SK-N-SH treated with all-trans-retinoic acid at 6 μM for 48 hours (cell line): ENCODE measurements around the gene YAF2.

Experiments used
- ATAC-seq: fragments of 200-7000 bp; cut with Tn5 transposase; 3 replicates; pipeline ENCODE4 v1.9.1; 2020; ENCODE audit warnings: mild to moderate bottlenecking, moderate library complexity
- ARNTL ChIP-seq: fragments of 450-650 bp; formaldehyde crosslinking; IDR thresholded peaks from 2 replicates; pipeline ENCODE4 v1.5.0; 2020; ENCODE audit warnings: low read depth, mild to moderate bottlenecking, moderate library complexity, borderline replicate concordance
- CREB5 ChIP-seq: fragments of 250-450 bp; sonication (Bioruptor Pico); IDR thresholded peaks from 2 replicates; pipeline ENCODE4 v1.5.1; 2020; ENCODE audit warnings: low read depth, mild to moderate bottlenecking, moderate library complexity
- CSDC2 ChIP-seq: fragments of 250-450 bp; sonication (Bioruptor Pico); IDR thresholded peaks from 2 replicates; pipeline ENCODE4 v1.5.0; 2020; ENCODE audit warnings: mild to moderate bottlenecking, moderate library complexity
- ESRRG ChIP-seq: fragments of 250-450 bp; sonication (Bioruptor Pico); IDR thresholded peaks from 2 replicates; pipeline ENCODE4 v1.6.1; 2021; ENCODE audit warnings: mild to moderate bottlenecking
- GLIS3 ChIP-seq: fragments of 250-450 bp; sonication (Bioruptor Pico); IDR thresholded peaks from 2 replicates; pipeline ENCODE4 v1.5.0; 2020; ENCODE audit warnings: mild to moderate bottlenecking, moderate library complexity
- ISL1 ChIP-seq: fragments of 250-450 bp; sonication (Bioruptor Pico); IDR thresholded peaks from 2 replicates; pipeline ENCODE4 v2.1.2; 2022; ENCODE audit warnings: mild to moderate bottlenecking, moderate library complexity
- OSR1 ChIP-seq: fragments of 250-450 bp; sonication (Bioruptor Pico); IDR thresholded peaks from 2 replicates; pipeline ENCODE4 v1.8.0; 2022; ENCODE audit warnings: moderate library complexity, mild to moderate bottlenecking, inconsistent platforms
- PATZ1 ChIP-seq: fragments of 250-450 bp; sonication (Bioruptor Pico); IDR thresholded peaks from 2 replicates; pipeline ENCODE4 v1.8.0; 2020; ENCODE audit warnings: mild to moderate bottlenecking, moderate library complexity, borderline replicate concordance
- PPARA ChIP-seq: fragments of 250-450 bp; sonication (Bioruptor Pico); IDR thresholded peaks from 2 replicates; pipeline ENCODE4 v1.5.0; 2020; ENCODE audit warnings: mild to moderate bottlenecking, borderline replicate concordance
- SNAI2 ChIP-seq: fragments of 250-450 bp; sonication (Bioruptor Pico); IDR thresholded peaks from 2 replicates; pipeline ENCODE4 v1.5.0; 2020; ENCODE audit warnings: mild to moderate bottlenecking, moderate library complexity
- TOX ChIP-seq: fragments of 250-450 bp; sonication (Bioruptor Pico); IDR thresholded peaks from 2 replicates; pipeline ENCODE4 v1.8.0; 2021; ENCODE audit warnings: mild to moderate bottlenecking, moderate library complexity, borderline replicate concordance
- TSHZ2 ChIP-seq: fragments of 250-450 bp; sonication (Bioruptor Pico); IDR thresholded peaks from 2 replicates; pipeline ENCODE4 v1.5.0; 2020; ENCODE audit warnings: mild to moderate bottlenecking, moderate library complexity
- ZC3H10 ChIP-seq: fragments of 250-450 bp; sonication (Bioruptor Pico); IDR thresholded peaks from 2 replicates; pipeline ENCODE4 v1.5.1; 2021; ENCODE audit warnings: mild to moderate bottlenecking, moderate library complexity
- ZFP30 ChIP-seq: fragments of 450-650 bp; formaldehyde crosslinking; IDR thresholded peaks from 2 replicates; pipeline ENCODE4 v1.5.0; 2022; ENCODE audit warnings: mild to moderate bottlenecking, moderate library complexity
- ZNF70 ChIP-seq: fragments of 450-650 bp; formaldehyde crosslinking; IDR thresholded peaks from 2 replicates; pipeline ENCODE4 v1.5.0; 2020; ENCODE audit warnings: mild to moderate bottlenecking, moderate library complexity
- ZNF8 ChIP-seq: fragments of 450-650 bp; formaldehyde crosslinking; IDR thresholded peaks from 2 replicates; pipeline ENCODE4 v1.5.0; 2020; ENCODE audit warnings: mild to moderate bottlenecking, moderate library complexity
- TF ChIP-seq, protein P1 (sequence below): fragments of 250-450 bp; sonication (Bioruptor Pico); IDR thresholded peaks from 2 replicates; pipeline ENCODE4 v1.5.1; 2021; ENCODE audit warnings: mild to moderate bottlenecking, moderate library complexity
- TF ChIP-seq, protein P2 (sequence below): fragments of 250-450 bp; sonication (Bioruptor Pico); IDR thresholded peaks from 2 replicates; pipeline ENCODE4 v1.8.0; 2021; ENCODE audit warnings: low read depth, mild to moderate bottlenecking, moderate library complexity, borderline replicate concordance

Gene YAF2

GRCh38 chr12:42284876-42285275 is 46.8 kb upstream of the YAF2 start:
- ATAC-seq = peak; percentile 85
- no peak for TF ChIP-seq CSDC2 (CRISPR knock-in tag)
- TF ChIP-seq ISL1 (CRISPR knock-in tag) = peak; percentile 46; the same call in 1 of the 2 replicates
- TF ChIP-seq ESRRG (CRISPR knock-in tag) = no peak
- no peak for TF ChIP-seq ARNTL (CRISPR knock-in tag)
- no peak for TF ChIP-seq CREB5 (CRISPR knock-in tag)

GRCh38 chr12:42284157-42284556 is 46.1 kb upstream of the YAF2 start:
- no peak; the same call in 2 of the 3 replicates for ATAC-seq
- TF ChIP-seq GLIS3 (CRISPR knock-in tag) (no peak), ZC3H10 (CRISPR knock-in tag) (no peak), SNAI2 (CRISPR knock-in tag) (no peak), TSHZ2 (CRISPR knock-in tag) (no peak), ARNTL (CRISPR knock-in tag) (no peak), OSR1 (no peak), PATZ1 (CRISPR knock-in tag) (no peak), ZFP30 (no peak), CREB5 (CRISPR knock-in tag) (no peak), ZNF8 (CRISPR knock-in tag) (no peak), ESRRG (CRISPR knock-in tag) (no peak)
- TF ChIP-seq, protein P1, sequence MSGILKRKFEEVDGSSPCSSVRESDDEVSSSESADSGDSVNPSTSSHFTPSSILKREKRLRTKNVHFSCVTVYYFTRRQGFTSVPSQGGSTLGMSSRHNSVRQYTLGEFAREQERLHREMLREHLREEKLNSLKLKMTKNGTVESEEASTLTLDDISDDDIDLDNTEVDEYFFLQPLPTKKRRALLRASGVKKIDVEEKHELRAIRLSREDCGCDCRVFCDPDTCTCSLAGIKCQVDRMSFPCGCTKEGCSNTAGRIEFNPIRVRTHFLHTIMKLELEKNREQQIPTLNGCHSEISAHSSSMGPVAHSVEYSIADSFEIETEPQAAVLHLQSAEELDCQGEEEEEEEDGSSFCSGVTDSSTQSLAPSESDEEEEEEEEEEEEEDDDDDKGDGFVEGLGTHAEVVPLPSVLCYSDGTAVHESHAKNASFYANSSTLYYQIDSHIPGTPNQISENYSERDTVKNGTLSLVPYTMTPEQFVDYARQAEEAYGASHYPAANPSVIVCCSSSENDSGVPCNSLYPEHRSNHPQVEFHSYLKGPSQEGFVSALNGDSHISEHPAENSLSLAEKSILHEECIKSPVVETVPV (CRISPR knock-in tag) = no peak

DNA sequence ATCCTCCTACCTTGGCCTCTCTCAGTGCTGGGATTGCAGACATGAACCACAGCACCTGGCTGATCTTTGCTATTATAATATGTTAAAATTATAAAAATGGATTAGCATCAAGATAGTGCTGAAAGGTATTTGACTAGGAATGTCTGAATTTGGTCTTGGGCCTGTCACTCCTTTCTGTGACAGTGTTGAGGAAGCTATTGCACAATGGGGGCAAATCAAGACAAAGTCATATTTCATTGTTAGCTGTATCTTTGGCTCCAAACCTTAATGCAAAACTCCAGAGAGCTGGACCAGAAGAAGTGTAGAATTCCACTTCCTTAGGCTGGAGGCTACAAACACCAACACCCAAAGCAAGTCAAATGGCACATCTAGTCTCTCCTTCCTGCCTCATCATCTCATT is 45.7 kb upstream of the YAF2 start:
- ATAC-seq = no peak
- TF ChIP-seq SNAI2 (CRISPR knock-in tag) (no peak), ZC3H10 (CRISPR knock-in tag) (no peak), ISL1 (CRISPR knock-in tag) (no peak), ZFP30 (no peak), CREB5 (CRISPR knock-in tag) (no peak), TOX (CRISPR knock-in tag) (no peak), ZNF70 (CRISPR knock-in tag) (no peak), PPARA (no peak), CSDC2 (CRISPR knock-in tag) (no peak), ESRRG (CRISPR knock-in tag) (no peak), PATZ1 (CRISPR knock-in tag) (no peak)
- TF ChIP-seq, protein P1 (CRISPR knock-in tag) = no peak
- TF ChIP-seq, protein P2, sequence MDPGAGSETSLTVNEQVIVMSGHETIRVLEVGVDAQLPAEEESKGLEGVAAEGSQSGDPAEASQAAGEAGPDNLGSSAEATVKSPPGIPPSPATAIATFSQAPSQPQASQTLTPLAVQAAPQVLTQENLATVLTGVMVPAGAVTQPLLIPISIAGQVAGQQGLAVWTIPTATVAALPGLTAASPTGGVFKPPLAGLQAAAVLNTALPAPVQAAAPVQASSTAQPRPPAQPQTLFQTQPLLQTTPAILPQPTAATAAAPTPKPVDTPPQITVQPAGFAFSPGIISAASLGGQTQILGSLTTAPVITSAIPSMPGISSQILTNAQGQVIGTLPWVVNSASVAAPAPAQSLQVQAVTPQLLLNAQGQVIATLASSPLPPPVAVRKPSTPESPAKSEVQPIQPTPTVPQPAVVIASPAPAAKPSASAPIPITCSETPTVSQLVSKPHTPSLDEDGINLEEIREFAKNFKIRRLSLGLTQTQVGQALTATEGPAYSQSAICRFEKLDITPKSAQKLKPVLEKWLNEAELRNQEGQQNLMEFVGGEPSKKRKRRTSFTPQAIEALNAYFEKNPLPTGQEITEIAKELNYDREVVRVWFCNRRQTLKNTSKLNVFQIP = no peak
